HepG2 (cell line): ENCODE data around the gene FMNL2. TPM values are rescaled to one million over a fixed set of nuclear protein-coding genes. Genes with fewer than 3 reads are reported as not detected.

Experiments
- CENPX ChIP-seq: sonication (generic); formaldehyde crosslinking; IDR thresholded peaks from 2 replicates; pipeline ENCODE4 v1.9.0; 2021; ENCODE audit warnings: mild to moderate bottlenecking, missing genetic modification reagents, moderate library complexity
- GPBP1L1 ChIP-seq: sonication (generic); formaldehyde crosslinking; IDR thresholded peaks from 2 replicates; pipeline ENCODE4 v1.5.0; 2020; ENCODE audit warnings: mild to moderate bottlenecking, missing genetic modification reagents
- HDAC1 ChIP-seq: sonication (generic); formaldehyde crosslinking; IDR thresholded peaks from 2 replicates; pipeline ENCODE4 v1.5.1; 2020; ENCODE audit warnings: mild to moderate bottlenecking, missing genetic modification reagents
- IKZF4 ChIP-seq: sonication (generic); formaldehyde crosslinking; IDR thresholded peaks from 2 replicates; pipeline ENCODE4 v1.5.1; 2020; ENCODE audit warnings: borderline replicate concordance, mild to moderate bottlenecking, low read depth, missing genetic modification reagents; ENCODE audit errors: not compliant biosample characterization
- JARID2 ChIP-seq: sonication (generic); formaldehyde crosslinking; IDR thresholded peaks from 2 replicates; pipeline ENCODE4 v1.8.1; 2023; ENCODE audit warnings: missing genetic modification reagents, inconsistent platforms; ENCODE audit not compliant: insufficient replicate concordance
- MTA1 ChIP-seq: sonication (generic); formaldehyde crosslinking; IDR thresholded peaks from 2 replicates; pipeline ENCODE4 v1.4.0; 2020; ENCODE audit warnings: missing genetic modification reagents, mild to moderate bottlenecking, borderline replicate concordance
- PHF20 ChIP-seq: sonication (generic); formaldehyde crosslinking; IDR thresholded peaks from 2 replicates; pipeline ENCODE4 v1.5.0; 2020; ENCODE audit warnings: mild to moderate bottlenecking, missing genetic modification reagents
- RCOR2 ChIP-seq: IDR thresholded peaks from 2 replicates; pipeline ENCODE4 v1.6.1; 2016; ENCODE audit warnings: missing biosample characterization, missing genetic modification reagents
- RELA ChIP-seq: sonication (generic); formaldehyde crosslinking; IDR thresholded peaks from 2 replicates; pipeline ENCODE4 v1.4.0; 2020; ENCODE audit warnings: missing genetic modification reagents
- SMYD3 ChIP-seq: sonication (generic); formaldehyde crosslinking; IDR thresholded peaks from 2 replicates; pipeline ENCODE4 v1.8.1; 2023; ENCODE audit warnings: mild to moderate bottlenecking, missing genetic modification reagents
- SNAPC2 ChIP-seq: sonication (generic); formaldehyde crosslinking; IDR thresholded peaks from 2 replicates; pipeline ENCODE4 v1.8.1; 2022; ENCODE audit warnings: mild to moderate bottlenecking, missing genetic modification reagents
- SP2 ChIP-seq: sonication (generic); formaldehyde crosslinking; IDR thresholded peaks from 2 replicates; pipeline ENCODE4 v1.5.1; 2020; ENCODE audit warnings: mild to moderate bottlenecking, missing genetic modification reagents
- ZBTB43 ChIP-seq: sonication (generic); formaldehyde crosslinking; conservative IDR thresholded peaks from 2 replicates; pipeline ENCODE4 v1.4.0; 2020; ENCODE audit warnings: missing genetic modification reagents
- ZMYM2 ChIP-seq: sonication (generic); formaldehyde crosslinking; IDR thresholded peaks from 2 replicates; pipeline ENCODE4 v1.8.0; 2022; ENCODE audit warnings: mild to moderate bottlenecking, missing genetic modification reagents
- ZNF251 ChIP-seq: sonication (generic); formaldehyde crosslinking; IDR thresholded peaks from 2 replicates; pipeline ENCODE4 v1.9.0; 2021; ENCODE audit warnings: mild to moderate bottlenecking, missing genetic modification reagents
- ZNF337 ChIP-seq: sonication (generic); formaldehyde crosslinking; IDR thresholded peaks from 2 replicates; pipeline ENCODE4 v1.5.1; 2020; ENCODE audit warnings: missing genetic modification reagents, low read depth, mild to moderate bottlenecking, borderline replicate concordance
- ZNF350 ChIP-seq: sonication (generic); formaldehyde crosslinking; IDR thresholded peaks from 2 replicates; pipeline ENCODE4 v1.4.0; 2020; ENCODE audit warnings: mild to moderate bottlenecking, low read depth, missing genetic modification reagents, borderline replicate concordance
- ZNF530 ChIP-seq: sonication (generic); formaldehyde crosslinking; IDR thresholded peaks from 2 replicates; pipeline ENCODE4 v1.5.0; 2020; ENCODE audit warnings: low read depth, mild to moderate bottlenecking, missing genetic modification reagents
- ZNF563 ChIP-seq: sonication (generic); formaldehyde crosslinking; IDR thresholded peaks from 2 replicates; pipeline ENCODE4 v1.8.0; 2022; ENCODE audit warnings: mild to moderate bottlenecking, moderate library complexity, missing genetic modification reagents
- ZNF790 ChIP-seq: sonication (generic); formaldehyde crosslinking; IDR thresholded peaks from 2 replicates; pipeline ENCODE4 v1.8.0; 2022; ENCODE audit warnings: missing genetic modification reagents, mild to moderate bottlenecking, borderline replicate concordance
- polyA plus RNA-seq, 8 experiments: library from polyadenylated mRNA; depleted of rRNA in 3 of 8; stranded (reverse) in 7 of 8; unstranded in 1 of 8; fragments of >200 nt; fragmentation: Illumina TruSeq in 4 of 8; extraction: Trizol in 4 of 8; gene quantifications; 2 replicates each; pipeline versions ENCODE4 v1.2.1 to v1.2.3, GENCODE V29; 2011 to 2016; ENCODE audit warnings: low read depth in 4 of 8, missing spikeins in 1 of 8, mixed read lengths in 1 of 8; ENCODE audit not compliant: insufficient read depth in 1 of 8
- total RNA-seq, 5 experiments: library from RNA; depleted of rRNA; stranded (reverse); fragments of >200 nt; fragmentation: Illumina TruSeq; extraction: Trizol; gene quantifications; 2 replicates each; pipeline ENCODE4 v1.2.3, GENCODE V29; 2016; ENCODE audit warnings: low read depth in 1 of 5
- TF ChIP-seq, protein P1 (sequence below): sonication (generic); formaldehyde crosslinking; IDR thresholded peaks from 2 replicates; pipeline ENCODE4 v1.5.1; 2020; ENCODE audit warnings: mild to moderate bottlenecking, missing genetic modification reagents, borderline replicate concordance
- TF ChIP-seq, protein P2 (sequence below), 2 experiments: sonication (generic) in 1 of 2; formaldehyde crosslinking in 1 of 2; IDR thresholded peaks; 2 replicates each; pipeline versions ENCODE4 v1.4.0 to v1.6.1; 2016 to 2020; ENCODE audit warnings: borderline replicate concordance in 1 of 2, low read depth in 1 of 2, mild to moderate bottlenecking in 1 of 2, missing genetic modification reagents in 1 of 2

The FMNL2 gene
- total and polyA plus RNA-seq, 2 of the 13 experiments (the other 11 are each of a cell fraction or from before 2014, with no cell fraction given): 66.5 to 67.7 TPM

DNA sequence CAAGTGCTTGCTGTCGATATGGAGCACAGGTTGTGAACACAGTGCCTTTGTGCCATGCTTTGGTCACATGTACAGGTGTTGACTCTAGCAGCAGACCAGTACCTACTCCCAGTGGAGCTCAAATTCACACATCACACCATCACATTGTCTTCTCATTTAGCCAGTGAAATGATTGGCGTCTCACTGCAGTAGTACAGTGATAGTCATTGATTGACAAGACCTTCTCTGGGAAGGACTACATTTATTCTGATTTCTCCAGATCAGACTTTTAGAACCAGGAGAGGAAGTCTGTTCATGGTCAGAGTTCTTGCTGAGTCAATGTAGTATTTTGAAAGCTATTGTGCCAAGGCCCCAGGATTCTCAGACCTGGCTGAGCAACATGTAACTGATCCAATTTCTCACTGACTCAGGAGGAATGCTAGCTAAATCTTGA is 75.2 kb downstream of the FMNL2 start (continued):
- peak; percentile 88 for TF ChIP-seq ZBTB43 (CRISPR knock-in tag)
- no peak for TF ChIP-seq PHF20 (CRISPR knock-in tag)
- TF ChIP-seq GPBP1L1 (CRISPR knock-in tag): no peak
- TF ChIP-seq, protein P1, sequence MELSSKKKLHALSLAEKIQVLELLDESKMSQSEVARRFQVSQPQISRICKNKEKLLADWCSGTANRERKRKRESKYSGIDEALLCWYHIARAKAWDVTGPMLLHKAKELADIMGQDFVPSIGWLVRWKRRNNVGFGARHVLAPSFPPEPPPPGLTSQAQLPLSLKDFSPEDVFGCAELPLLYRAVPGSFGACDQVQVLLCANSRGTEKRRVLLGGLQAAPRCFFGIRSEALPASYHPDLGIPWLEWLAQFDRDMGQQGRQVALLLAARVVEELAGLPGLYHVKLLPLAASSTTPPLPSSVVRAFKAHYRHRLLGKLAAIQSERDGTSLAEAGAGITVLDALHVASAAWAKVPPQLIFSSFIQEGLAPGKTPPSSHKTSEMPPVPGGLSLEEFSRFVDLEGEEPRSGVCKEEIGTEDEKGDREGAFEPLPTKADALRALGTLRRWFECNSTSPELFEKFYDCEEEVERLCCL (CRISPR knock-in tag): no peak
- TF ChIP-seq ZNF563: peak; percentile 54; the same call in 1 of the 2 replicates
- peak; percentile 83 for TF ChIP-seq IKZF4
- peak; percentile 85 for TF ChIP-seq JARID2 (CRISPR knock-in tag)
- no peak for TF ChIP-seq SP2 (CRISPR knock-in tag)
- TF ChIP-seq HDAC1 (CRISPR knock-in tag): peak; percentile 94
- TF ChIP-seq RCOR2: peak; percentile 97
- TF ChIP-seq ZNF350 (CRISPR knock-in tag): peak; percentile 89
- no peak for TF ChIP-seq ZNF790 (CRISPR knock-in tag)
- TF ChIP-seq ZMYM2 (CRISPR knock-in tag): peak; percentile 90
- TF ChIP-seq SMYD3 (CRISPR knock-in tag): peak; percentile 96; the same call in 1 of the 2 replicates
- TF ChIP-seq RELA (CRISPR knock-in tag): no peak; the same call in 1 of the 2 replicates
- TF ChIP-seq CENPX (CRISPR knock-in tag): no peak
- TF ChIP-seq ZNF251 (CRISPR knock-in tag): 0 out of 2 replicates have a peak, but pooled peaks have one; percentile 56
- TF ChIP-seq SNAPC2 (CRISPR knock-in tag): peak; percentile 80; the same call in 1 of the 2 replicates
- TF ChIP-seq MTA1 (CRISPR knock-in tag): no peak; the same call in 1 of the 2 replicates
- TF ChIP-seq ZNF337 (CRISPR knock-in tag): 0 out of 2 replicates have a peak, but pooled peaks have one; percentile 69
- TF ChIP-seq, protein P2, sequence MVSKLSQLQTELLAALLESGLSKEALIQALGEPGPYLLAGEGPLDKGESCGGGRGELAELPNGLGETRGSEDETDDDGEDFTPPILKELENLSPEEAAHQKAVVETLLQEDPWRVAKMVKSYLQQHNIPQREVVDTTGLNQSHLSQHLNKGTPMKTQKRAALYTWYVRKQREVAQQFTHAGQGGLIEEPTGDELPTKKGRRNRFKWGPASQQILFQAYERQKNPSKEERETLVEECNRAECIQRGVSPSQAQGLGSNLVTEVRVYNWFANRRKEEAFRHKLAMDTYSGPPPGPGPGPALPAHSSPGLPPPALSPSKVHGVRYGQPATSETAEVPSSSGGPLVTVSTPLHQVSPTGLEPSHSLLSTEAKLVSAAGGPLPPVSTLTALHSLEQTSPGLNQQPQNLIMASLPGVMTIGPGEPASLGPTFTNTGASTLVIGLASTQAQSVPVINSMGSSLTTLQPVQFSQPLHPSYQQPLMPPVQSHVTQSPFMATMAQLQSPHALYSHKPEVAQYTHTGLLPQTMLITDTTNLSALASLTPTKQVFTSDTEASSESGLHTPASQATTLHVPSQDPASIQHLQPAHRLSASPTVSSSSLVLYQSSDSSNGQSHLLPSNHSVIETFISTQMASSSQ (IDR thresholded peaks at IDR 0.05; ENCODE audit: low read depth): peak; percentile 57; the same call in 1 of the 2 replicates
- TF ChIP-seq, protein P2 (CRISPR knock-in tag; IDR thresholded peaks at IDR 0.05; ENCODE audit: borderline replicate concordance): peak; percentile 86; the same call in 1 of the 2 replicates
- TF ChIP-seq ZNF530 (CRISPR knock-in tag): no peak
